Suprapubic skin (tissue), 4 donors: Measurements from ENCODE around the gene KCNA3. TPM values are rescaled to one million over a fixed set of nuclear protein-coding genes. Genes with fewer than 3 reads are reported as not detected.

Experiments used
- DNase-seq, 2 donors: peaks; one replicate each; pipeline ENCODE4 v3.0.0-alpha.2; 2019; ENCODE audit warnings: low spot score in 2 of 2
- H3K27ac ChIP-seq: fragments of 200-600 bp; sonication (generic); one replicate; pipeline ENCODE4 v1.5.1; 2019
- H3K27me3 ChIP-seq: fragments of 200-600 bp; sonication (generic); one replicate; pipeline ENCODE4 v1.5.1; 2019
- H3K36me3 ChIP-seq: fragments of 200-600 bp; sonication (generic); one replicate; pipeline ENCODE4 v1.5.1; 2019
- H3K4me1 ChIP-seq: fragments of 200-600 bp; sonication (generic); one replicate; pipeline ENCODE4 v1.5.1; 2019
- H3K4me3 ChIP-seq: fragments of 200-600 bp; sonication (generic); one replicate; pipeline ENCODE4 v1.5.1; 2019; ENCODE audit warnings: mild to moderate bottlenecking
- H3K9me3 ChIP-seq: fragments of 200-600 bp; sonication (generic); one replicate; pipeline ENCODE4 v1.5.1; 2019
- EP300 ChIP-seq: sonication (generic); formaldehyde crosslinking; IDR thresholded peaks from one replicate; pipeline ENCODE4 v1.6.1; 2017; ENCODE audit warnings: antibody characterized with exemption
- POLR2A ChIP-seq, 2 donors: fragments of 450-650 bp; IDR thresholded peaks; one replicate each; pipeline ENCODE4 v1.6.1; 2017; ENCODE audit warnings: antibody characterized with exemption in 2 of 2, mild to moderate bottlenecking in 2 of 2, moderate library complexity in 2 of 2
- POLR2AphosphoS5 ChIP-seq, 3 donors: sonication (generic); formaldehyde crosslinking; IDR thresholded peaks; one replicate each; pipeline ENCODE4 v1.6.1; 2017; ENCODE audit warnings: antibody characterized with exemption in 3 of 3
- WGBS: methylation state at CpG from one replicate; pipeline ENCODE4 v1.1.5; 2018; 5-methylcytosine and 5-hydroxymethylcytosine counted together
- total RNA-seq, 4 donors: library from RNA; depleted of rRNA; stranded (reverse); fragments of >200 nt; gene quantifications; one replicate each; pipeline ENCODE4 v1.1.0, GENCODE V29; 2016
- TF ChIP-seq, protein P1 (sequence below), 2 donors: fragments of 200-600 bp in 1 of 2; fragments of 450-650 bp in 1 of 2; sonication (generic) in 1 of 2; IDR thresholded peaks; one replicate each; pipeline ENCODE4 v1.5.1; 2016 to 2019; ENCODE audit warnings: antibody characterized with exemption in 2 of 2, mild to moderate bottlenecking in 1 of 2, moderate library complexity in 1 of 2

KCNA3 gene
- total RNA-seq, 4 donors from 2014 or later, result 0.34 to 1.4 (median 0.80) TPM; not detected in 1

DNA sequence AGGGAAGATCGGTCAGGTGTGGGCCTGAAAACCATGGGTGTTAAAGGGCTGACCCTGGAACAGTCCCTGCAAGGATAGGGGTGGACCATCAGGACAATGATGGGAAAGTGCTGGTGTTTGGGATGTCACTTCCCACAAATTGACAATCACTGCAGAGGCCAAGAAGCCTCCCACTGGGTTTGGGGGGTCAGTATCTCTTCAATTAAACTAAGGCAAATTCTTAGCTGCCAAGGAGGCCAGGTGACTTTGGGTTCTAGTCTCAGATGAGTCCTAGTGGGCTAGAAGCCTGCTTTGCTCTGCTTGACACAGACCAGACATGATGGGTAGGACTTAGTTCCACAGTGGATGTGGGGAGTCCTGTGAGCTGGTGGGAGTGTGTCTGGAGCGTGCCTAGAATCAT is 39.3 kb downstream of the KCNA3 start:
- DNase-seq, result no peak
- TF ChIP-seq, protein P1, sequence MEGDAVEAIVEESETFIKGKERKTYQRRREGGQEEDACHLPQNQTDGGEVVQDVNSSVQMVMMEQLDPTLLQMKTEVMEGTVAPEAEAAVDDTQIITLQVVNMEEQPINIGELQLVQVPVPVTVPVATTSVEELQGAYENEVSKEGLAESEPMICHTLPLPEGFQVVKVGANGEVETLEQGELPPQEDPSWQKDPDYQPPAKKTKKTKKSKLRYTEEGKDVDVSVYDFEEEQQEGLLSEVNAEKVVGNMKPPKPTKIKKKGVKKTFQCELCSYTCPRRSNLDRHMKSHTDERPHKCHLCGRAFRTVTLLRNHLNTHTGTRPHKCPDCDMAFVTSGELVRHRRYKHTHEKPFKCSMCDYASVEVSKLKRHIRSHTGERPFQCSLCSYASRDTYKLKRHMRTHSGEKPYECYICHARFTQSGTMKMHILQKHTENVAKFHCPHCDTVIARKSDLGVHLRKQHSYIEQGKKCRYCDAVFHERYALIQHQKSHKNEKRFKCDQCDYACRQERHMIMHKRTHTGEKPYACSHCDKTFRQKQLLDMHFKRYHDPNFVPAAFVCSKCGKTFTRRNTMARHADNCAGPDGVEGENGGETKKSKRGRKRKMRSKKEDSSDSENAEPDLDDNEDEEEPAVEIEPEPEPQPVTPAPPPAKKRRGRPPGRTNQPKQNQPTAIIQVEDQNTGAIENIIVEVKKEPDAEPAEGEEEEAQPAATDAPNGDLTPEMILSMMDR (IDR thresholded peaks at IDR 0.05), result no peak
- no peak for TF ChIP-seq EP300
- no peak for TF ChIP-seq POLR2A (IDR thresholded peaks at IDR 0.05)
- no peak for TF ChIP-seq POLR2AphosphoS5 (IDR thresholded peaks at IDR 0.05)
- peaks cover 27% of the 10 kb centered on the region for H3K4me1 ChIP-seq
- H3K27ac ChIP-seq, result no peak overlapping the region
- H3K9me3 ChIP-seq, result no peaks in the 10 kb centered on the region
- WGBS, result 87% methylated on average over 2 of the region's 2 CpGs
- no peaks in the 10 kb centered on the region for H3K36me3 ChIP-seq
- no peak overlapping the region for H3K4me3 ChIP-seq
- peaks cover 3% of the 10 kb centered on the region for H3K27me3 ChIP-seq

DNA sequence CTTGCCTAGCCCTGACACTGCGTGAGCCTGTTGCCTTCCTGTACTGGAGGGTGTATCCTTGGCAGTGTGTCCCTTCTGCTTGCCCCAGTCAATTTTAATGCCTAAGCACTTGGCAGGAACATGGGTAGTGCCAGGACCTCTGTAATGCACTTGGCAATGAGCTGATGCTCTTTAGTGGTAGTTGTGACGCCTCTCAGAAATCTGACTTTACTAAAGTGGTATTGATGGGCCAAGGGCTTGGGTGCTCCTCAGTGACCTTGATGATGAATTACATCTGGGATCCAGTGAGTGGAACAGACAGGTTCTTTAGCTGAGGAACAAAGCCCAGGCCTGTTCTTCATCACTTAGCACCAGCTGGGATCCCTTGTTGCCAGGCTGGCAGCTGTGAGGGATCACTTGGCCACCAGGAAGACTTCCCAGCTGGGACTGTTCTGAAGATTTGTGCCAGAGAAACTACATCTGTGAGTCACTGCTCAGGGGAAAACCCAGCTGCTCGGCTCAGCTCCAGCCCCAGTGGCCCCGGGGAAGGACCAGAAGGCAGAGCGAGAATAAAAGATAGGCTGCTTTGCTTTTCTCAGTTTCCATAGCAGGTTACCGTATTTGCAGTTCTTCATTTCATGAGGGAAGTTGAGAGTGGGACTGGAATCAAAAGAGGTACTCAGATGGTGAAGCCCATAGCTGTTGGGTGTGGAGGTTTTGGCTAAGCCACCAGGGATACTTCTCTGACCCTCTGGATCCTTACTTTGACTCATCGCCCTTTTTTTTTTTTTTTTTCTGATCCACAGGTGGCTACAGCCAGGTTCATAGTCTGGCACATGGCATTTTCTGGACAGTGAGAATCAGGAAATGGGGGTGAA is 40.1 kb downstream of the KCNA3 start:
- Histone ChIP-seq H3K4me1 (peaks cover 21% of the 10 kb centered on the region), H3K36me3 (no peaks in the 10 kb centered on the region), H3K27me3 (no peaks in the 10 kb centered on the region), H3K4me3 (no peak overlapping the region), H3K9me3 (no peaks in the 10 kb centered on the region), H3K27ac (no peak overlapping the region)
- TF ChIP-seq POLR2A (IDR thresholded peaks at IDR 0.05) (no peak), POLR2AphosphoS5 (IDR thresholded peaks at IDR 0.05) (no peak), EP300 (no peak)
- TF ChIP-seq, protein P1 (IDR thresholded peaks at IDR 0.05), result no peak
- 18% methylated on average over 6 of the region's 7 CpGs for WGBS
- DNase-seq, result no peak

DNA sequence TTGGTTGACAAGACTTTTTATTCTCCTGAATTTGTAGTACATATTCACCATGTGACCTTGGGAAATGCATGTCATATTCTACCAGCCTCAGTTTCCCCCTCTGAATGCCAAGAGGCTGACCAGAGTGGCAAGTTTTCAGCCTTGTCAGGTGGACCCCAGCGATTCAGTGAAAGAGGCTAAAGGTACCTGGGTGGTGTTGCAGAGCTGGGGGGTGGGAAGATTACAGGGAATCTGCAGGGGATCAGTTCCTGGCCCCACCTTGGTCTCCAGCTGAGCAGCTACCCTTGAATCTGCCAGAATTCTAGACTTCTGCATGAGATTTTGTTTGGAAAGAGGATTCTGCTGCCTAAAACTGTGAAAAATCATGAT is 40.7 kb downstream of the KCNA3 start:
- DNase-seq, result no peak
- H3K36me3 ChIP-seq, result no peaks in the 10 kb centered on the region
- H3K27ac ChIP-seq, result no peak overlapping the region
- H3K27me3 ChIP-seq, result no peaks in the 10 kb centered on the region
- no peaks in the 10 kb centered on the region for H3K9me3 ChIP-seq
- no peak for TF ChIP-seq POLR2AphosphoS5 (IDR thresholded peaks at IDR 0.05)
- TF ChIP-seq EP300, result no peak
- TF ChIP-seq POLR2A (IDR thresholded peaks at IDR 0.05), result no peak
- TF ChIP-seq, protein P1 (IDR thresholded peaks at IDR 0.05), result no peak
- peaks cover 20% of the 10 kb centered on the region for H3K4me1 ChIP-seq
- 92% methylated on average over 1 of the region's 1 CpG for WGBS
- H3K4me3 ChIP-seq, result no peak overlapping the region

DNA sequence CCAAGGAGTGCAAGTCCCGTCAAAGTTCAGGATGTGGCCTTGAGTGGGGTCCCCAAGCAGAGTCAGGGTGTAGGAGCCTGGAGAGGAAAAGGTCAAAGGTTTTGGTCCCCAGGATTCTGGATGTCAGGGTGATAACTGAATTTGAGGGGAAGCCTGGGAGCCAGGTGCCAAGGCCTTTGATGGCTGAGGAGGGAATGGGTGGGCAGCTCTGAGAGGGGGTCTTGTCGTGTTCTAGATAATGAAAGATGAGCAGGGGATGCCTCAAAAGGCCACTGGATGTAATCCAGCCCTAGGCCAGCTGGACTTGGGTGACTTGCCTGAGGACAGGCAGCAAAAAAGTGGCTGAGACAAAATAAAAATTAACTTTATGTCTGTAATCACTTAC is 41.1 kb downstream of the KCNA3 start:
- Histone ChIP-seq H3K4me3 (no peak overlapping the region), H3K27me3 (no peaks in the 10 kb centered on the region), H3K27ac (no peak overlapping the region), H3K4me1 (peaks cover 20% of the 10 kb centered on the region), H3K36me3 (no peaks in the 10 kb centered on the region), H3K9me3 (no peaks in the 10 kb centered on the region)
- no peak for DNase-seq
- TF ChIP-seq POLR2A (IDR thresholded peaks at IDR 0.05), result no peak
- TF ChIP-seq POLR2AphosphoS5 (IDR thresholded peaks at IDR 0.05), result no peak
- 71% methylated on average over 2 of the region's 2 CpGs for WGBS

DNA sequence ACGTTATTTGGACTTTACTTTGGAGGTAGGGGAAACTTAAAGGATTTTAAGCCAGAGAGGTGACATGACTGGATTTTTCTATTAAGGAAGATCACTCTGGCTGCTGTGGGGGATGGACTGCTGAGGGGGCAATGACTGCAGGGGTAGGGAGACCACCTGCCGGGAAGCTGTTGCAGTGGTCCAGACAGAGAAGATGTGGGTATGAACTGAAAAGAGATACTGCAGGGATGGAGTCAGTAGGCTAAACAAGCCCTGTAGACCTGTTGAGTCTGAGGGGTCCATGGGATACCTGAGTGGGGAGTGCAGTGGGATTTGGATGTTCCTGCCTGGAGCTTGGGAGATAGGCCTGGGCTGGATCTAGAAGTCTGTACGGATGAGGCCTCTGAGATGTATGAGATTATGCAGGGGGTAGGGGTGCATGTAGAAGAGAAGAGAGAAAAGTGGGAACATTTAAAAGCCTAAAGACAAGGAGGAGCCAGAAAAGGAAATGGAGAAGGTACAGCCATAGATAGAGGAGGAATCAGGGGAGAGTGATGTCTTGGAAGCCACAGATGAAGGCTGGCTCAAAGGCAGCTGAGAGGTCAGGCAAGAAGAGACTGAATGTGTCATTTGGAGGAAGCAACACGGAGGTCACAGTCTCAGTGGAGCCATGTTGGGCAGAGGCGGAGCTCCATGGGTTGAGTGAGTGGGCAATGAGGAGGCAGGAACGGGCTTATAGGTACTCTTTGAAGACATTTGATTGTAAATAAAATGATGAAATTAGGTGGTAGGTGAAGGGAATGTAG is 42.7 kb downstream of the KCNA3 start:
- Histone ChIP-seq H3K27ac (no peak overlapping the region), H3K9me3 (no peaks in the 10 kb centered on the region), H3K4me3 (no peak overlapping the region), H3K36me3 (no peaks in the 10 kb centered on the region), H3K27me3 (no peaks in the 10 kb centered on the region), H3K4me1 (peaks cover 20% of the 10 kb centered on the region)
- no peak for DNase-seq
- 86% methylated on average over 6 of the region's 6 CpGs for WGBS
- TF ChIP-seq POLR2AphosphoS5 (IDR thresholded peaks at IDR 0.05) (no peak), POLR2A (IDR thresholded peaks at IDR 0.05) (no peak), EP300 (no peak)
- TF ChIP-seq, protein P1 (IDR thresholded peaks at IDR 0.05), result no peak
